NOMO-1 (cell line): Measurements from ENCODE around the gene FBLIM1.

Experiments
- DNase-seq, 2 experiments: peaks; one replicate each; lab custom pipeline; 2025; ENCODE audit not compliant: unreplicated experiment in 2 of 2; lab: John Stamatoyannopoulos, UW

Gene FBLIM1

DNA sequence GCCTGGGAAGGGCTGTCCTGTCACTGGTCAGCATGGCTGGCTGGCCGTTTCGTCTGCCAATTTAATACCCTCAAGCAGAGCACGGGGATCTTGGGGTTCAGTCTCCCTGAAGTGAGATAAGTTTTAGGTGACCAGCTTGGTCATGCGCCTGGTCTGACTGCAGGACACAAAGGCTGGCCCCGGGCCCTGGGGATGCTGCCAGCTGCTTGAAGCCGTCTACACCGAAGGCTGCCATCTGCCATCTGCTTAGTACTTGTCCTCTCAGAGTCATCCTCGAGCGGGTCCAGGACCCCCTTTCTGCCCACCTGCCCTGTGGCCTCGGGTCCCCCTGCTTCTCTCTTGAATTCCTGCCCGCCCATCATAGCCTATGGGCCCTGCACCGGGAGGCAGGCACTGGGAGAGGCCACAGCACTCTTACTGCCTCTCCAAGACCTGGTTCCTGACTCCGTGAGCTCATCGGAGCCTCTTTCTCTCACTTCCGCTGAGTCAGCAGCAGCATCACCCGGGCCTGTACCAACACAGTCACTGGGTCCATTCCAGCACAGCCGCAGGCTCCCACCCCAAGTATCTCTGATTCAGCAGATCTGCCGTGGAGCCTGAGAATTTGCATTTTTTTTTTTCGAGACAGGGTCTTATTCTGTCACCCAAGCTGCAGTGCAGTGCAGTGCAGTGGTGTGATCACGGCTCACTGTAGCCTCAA, 7.0 kb downstream of the FBLIM1 start:
- no peak for DNase-seq

DNA sequence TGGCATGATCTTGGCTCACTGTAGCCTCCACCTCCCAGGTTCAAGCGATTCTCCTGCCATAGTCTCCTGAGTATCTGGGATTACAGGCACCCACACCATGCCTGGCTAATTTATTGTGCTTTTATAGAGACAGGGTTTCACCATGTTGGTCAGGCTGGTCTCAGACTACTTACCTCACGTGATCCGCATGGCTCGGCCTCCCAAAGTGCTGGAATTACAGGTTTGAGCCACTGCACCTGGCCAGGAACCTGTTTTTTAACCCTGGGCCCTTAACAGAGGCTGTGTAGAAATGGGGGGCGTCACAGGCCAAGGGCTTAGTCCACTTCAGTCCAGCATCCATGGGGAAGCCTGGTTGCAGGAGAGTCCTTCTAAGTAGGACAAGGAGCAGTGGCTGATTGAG, 9.3 kb downstream of the FBLIM1 start:
- no peak for DNase-seq

DNA sequence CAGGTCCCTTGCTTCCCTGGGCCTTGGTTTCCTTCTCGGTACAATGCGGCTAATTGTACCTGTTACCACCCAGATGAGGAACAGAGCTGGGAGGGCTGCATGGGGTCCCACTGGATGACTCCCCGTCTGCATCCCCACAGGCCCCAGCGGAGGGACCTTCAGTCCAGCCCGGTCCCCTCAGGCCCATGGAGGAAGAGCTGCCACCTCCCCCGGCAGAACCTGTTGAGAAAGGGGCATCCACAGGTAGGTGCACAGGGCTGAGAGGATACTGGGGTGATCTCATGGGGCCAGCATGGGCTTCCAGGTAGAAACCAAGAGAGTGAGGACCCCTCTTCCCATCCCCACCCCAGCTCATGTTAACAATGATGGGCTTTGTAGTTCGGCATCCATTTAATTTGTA, 9.8 kb downstream of the FBLIM1 start:
- no peak for DNase-seq

DNA sequence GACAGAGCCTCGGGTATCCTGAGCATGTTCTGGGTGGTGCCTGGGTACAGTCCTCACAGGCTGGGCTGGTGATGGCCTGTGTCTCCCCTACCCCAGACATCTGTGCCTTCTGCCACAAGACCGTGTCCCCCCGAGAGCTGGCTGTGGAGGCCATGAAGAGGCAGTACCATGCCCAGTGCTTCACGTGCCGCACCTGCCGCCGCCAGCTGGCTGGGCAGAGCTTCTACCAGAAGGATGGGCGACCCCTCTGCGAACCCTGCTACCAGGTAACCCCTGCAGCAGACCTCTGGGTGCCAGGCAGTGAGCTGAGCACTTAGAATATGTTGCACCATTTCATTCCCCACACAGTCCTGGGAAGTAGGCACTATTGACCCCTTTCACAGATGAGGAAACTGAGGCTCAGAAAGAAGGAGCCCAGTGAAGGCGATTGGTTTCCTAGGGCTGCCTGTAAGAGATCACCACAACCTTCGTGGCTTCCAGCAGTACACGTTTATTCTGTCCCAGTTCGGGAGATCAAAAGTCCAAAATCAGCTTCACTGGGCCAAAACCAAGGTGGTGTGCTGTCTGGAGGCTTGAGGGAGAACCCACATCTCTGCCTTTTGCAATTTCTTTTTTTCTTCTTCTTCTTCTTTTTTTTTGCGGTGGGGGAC, 11.8 kb downstream of the FBLIM1 start:
- no peak for DNase-seq

DNA sequence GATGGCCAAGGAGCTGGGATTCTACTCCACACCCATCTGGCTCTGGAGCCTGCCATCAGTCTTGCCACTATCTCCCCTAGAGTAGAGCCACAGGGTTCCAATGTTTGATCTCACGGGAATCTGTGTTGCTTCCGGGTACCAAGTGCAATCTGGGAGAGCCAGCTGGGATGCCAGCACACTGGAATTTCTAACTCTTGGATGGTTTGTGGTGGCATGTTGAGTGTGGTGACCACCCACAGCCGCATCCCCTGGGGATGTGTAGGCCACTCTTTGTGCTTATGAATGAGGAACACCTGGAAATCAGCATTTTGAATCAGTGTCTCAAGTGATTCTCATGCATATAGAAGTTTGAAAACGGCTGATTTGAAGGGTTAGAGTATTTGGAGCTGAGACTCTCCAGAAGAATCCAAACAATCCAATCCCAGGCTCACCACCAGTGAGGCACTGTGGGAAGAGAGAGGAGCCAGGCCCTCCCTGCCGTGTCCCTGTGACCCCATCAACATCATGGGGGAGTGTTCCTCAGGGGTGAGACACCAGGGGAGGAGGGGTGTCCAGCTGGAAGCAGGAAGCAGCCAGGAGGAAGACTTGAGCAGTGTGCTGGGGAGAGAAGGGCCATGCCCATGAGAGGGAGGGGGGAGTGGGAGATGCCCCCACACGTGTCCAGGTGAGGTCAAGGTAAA, 13.4 kb downstream of the FBLIM1 start:
- no peak for DNase-seq

DNA sequence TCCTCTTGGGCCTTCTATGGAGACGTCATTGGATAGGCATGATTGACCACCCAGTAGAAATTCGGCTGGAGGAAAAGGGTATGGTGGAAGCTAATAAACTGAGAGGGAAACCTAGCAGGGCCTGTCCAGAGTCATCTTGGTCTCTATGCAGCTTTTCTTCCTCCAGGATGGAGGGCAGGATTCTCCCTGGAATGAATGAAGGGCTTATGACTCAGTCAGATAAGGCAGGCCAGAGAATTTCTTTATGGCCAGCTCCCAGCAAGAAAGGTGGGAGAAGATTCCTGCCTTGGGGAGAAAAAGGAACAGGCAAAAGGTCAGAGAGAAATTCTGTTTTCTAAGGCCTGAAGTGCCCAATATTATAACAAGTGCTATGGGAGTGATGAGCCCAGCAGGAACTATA, 17.1 kb downstream of the FBLIM1 start:
- no peak for DNase-seq

DNA sequence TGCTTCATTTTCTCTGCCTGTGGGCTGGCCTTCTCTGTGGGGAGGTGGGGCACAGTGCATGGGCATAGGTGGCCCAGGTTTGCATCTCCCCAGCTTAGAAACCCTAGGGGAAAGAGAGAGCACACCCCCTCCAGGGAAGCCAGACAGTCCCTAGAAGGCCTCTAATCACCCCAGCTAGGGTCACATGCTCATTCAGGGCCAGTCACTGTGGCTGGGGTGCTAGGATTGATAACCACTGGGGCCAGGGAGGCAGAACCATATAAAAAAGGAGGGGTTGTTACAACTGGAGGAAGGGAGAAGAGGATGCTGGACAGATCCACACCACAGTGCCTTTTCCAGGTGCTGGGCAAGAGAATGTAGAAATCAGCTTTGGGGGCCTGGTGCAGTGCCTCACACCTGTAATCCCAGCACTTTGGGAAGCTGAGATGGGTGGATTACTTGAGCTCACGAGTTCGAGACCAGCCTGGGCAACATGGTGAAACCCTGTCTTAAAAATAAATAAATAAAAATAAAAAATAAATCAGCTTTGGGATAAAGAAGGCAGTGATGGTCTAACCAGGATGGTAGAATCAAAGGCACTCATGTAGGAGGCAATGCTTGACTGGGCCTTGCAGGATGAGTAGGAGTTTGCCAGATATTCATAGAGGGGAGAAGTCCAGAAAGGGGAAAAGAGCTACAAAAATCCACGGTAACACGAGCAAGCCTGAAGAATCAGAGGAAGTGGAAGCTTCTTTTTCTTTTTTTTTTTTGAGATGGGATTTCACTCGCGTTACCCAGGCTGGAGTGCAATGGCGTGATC, 19.5 kb downstream of the FBLIM1 start:
- no peak for DNase-seq

DNA sequence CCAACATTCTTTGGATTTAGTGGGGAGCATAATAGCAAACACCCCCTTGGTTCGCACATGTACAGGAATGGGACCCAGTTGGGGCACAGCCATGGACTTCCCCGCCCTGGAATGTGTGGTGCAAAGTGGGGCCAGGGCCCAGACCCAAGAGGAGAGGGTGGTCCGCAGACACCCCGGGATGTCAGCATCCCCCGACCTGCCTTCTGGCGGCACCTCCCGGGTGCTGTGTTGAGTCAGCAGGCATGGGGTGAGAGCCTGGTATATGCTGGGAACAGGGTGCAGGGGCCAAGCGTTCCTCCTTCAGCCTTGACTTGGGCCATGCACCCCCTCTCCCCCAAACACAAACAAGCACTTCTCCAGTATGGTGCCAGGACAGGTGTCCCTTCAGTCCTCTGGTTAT, 27.1 kb downstream of the FBLIM1 start:
- DNase-seq, result no peak

DNA sequence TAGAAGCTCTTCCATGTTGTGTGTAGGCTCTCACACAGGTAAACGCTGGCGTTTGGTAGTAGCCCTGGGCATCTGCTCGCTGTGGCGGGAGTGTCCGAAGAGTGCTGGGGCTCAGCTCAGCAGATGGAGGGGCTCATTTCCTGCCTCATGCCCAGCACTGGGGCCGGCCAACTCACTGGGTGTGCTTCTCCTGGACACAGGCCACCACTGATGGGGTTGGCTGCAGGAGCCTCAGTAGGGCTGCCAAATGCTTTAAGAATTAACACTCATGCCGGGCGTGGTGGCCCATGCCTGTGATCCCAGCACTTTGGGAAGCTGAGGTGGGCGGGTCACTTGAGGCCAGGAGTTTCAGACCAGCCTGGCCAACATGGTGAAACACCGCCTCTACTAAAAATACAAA, 28.0 kb downstream of the FBLIM1 start:
- no peak for DNase-seq

DNA sequence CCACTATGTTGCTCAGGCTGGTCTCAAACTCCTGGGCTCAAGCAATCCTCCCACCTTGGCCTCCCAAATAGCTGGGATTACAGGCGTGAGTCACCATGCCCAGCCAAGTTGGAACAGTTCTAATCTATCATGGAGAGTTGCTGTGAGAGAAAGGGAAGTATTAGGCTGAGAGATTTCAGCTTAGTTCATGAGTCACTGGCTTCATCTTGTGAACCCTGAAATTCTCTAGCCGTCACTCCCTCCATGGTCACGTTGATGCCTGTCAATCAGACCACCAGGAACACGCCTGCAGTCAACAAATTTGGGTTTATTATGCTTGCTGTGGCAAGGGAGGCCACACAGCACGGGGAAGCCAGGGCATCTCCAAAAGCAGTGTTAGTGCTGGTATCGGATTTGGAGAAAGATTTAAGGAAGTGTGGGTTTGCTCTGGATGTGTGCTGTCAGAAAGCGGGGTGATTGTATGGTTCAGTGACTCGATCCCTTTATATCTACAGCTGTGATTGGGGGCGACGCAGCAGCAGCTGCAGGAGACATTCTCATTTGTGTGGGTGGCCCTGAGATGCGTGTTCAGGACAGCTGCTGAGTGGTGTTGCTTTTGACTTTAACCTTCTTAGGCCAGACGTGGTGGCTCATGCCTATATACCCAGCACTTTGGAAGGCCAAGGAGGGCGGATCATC, 30.2 kb downstream of the FBLIM1 start:
- DNase-seq, result peak in 1 of 2 experiments; percentile 53

DNA sequence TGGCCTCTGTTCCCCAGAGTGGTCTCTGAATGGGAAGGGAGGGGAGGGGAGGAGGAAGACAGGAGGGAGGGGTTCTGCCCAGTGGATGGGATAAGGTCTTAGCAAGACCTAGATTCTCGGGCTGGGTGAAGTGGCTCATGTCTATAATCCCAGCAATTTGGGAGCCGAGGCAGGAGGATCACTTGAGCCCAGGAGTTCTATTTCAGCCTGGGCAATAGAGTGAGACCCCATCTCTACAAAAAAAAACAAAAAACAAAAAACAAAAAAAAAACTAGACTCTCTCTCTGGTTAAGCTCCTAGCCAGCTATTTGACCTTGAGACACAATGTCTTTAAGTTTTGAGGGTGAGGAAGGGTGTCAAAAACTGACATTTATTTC, 37.5 kb downstream of the FBLIM1 start:
- no peak for DNase-seq

DNA sequence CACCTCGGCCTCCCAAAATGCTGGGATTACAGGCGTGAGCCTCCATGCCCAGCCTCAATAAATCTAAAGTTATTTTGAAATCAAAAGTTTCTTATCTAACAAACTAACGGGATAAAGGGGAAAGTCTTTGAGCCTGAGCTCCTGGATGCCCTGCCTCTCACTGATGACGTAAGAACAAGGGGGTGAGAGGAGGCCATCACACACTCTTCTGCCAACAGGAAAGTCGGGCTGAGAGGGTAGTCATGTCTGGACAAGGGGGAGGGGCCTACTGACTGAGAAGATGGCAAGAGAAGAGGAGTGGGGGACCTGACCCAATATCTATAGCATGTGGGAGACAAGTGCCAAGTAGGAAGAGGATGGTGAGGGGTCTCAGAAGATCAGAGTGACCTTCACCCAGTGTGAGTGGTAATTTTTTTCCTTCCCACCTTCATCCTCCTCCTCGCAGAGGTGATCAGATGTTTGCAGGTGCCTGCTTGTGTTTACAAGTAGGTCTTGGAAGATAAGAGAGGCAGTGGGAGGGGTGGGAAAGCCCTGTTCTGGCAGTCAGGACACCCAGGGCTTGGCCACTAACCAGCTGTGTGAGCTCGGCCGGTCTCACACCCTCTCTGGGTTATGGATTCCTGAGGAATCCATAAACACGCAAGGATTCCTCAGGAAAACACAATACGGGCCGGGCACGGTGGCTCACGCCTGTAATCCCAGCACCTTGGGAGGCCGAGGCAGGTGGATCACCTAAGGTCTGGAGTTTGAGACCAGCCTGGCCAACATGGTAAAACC, 39.2 kb downstream of the FBLIM1 start:
- DNase-seq, result no peak

DNA sequence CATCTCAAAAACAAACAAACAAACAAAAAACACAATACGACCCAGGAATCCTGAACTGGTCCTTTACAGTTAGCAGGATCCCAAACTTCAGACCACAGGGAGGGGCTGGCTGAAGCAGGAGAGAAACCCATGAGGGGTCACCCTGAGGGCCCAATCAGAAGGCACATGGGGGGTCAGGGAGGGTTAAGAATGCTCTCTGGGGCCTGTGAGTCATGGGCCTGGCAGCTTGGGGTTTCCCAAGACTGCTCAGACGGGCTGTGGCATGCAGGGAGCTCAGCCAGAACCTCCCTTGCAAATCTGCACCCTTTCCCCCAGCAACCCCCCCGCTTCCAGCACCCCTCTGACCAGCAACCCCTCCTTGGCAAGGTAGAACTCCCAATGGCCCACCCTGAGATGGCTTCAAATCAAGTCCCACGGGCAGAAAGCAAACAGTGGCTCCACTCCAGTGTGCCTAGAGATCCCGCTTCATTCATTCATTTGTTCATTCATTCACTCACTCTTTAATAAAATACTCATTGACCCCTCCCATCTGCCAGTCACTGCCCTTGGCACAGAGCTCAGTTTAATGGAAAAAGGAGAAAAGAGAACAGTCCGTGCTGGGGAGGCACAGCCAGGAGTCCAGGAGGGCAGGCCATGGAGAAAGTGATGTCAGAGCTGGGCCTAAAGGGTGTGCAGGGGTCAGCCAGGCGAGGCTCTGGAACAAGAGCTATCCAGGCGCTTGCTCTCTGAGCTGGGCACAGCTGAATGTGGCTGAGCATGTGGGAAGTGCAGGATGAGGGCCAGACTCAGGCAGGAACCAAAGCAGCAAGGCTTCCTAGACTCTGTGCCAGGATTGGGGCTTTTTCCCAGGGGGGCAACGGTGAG, 40.6 kb downstream of the FBLIM1 start:
- no peak for DNase-seq

DNA sequence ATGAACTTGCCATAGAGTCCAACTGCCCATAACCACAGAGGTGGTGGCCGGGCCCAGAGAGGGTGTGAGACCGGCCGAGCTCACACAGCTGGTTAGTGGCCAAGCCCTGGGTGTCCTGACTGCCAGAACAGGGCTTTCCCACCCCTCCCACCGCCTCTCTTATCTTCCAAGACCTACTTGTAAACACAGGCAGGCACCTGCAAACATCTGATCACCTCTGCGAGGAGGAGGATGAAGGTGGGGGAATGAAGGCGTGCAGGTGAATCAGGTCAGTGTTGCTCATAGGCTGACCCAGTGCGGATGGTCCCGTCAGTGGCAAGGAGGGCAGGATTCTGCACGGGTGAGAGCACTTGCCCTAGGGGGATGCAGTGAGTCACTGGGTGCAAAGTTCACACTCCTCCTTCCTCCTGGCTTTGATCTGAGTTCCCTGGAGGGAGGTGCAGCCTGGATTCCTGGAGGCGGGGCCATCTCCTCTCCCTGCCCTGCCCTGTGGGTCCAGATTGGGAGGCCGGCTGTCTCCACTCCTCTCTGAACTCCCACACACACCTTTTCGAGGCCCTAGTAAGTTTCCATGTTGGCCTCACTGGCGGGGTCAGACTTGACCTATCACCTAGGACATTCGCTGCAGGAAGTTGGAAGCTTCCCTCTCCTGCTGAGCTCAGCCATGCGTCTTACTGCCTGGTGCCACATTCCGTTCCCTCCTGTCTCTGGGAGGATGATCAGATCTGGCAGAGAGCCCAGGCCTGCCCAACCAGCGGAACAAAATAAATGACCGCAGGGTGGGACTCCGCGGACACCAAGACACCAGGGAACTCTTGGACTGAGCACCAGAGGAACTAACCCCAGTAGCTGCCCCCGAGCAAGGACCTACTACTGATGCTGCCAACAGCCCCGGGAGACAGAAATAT, 41.6 kb downstream of the FBLIM1 start:
- no peak for DNase-seq

DNA sequence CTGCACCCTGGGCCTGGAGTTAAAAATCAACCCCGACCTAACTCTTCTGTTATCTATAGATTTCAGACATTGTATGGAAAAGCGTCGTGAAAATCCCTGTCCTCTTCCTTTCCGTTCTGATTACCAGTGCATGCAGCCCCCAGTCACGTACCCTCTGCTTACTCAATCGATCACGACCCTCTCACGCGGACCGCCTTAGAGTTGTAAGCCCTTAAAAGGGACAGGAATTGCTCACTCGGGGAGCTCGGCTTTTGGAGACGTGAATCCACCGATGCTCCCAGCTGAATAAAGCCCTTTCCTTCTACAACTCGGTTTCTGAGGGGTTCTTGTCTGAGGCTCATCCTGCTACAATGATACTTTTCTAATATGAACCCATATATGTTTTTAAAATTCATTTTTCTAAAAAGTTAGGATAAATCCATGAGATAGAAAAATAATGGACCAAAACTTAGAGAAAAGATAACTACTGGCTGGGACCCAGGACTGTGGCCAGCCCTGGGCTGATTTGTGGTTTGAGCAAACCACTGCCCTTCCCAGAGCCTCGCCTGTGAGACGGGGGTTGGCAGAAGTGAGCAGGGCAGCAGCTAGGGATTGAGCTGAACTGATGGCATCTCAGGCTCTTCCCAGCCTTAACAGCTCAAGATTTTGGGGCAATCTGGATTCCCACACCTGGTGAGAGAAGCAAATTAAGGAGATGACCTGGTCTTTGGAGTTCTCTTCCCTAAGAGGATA, 43.8 kb downstream of the FBLIM1 start:
- DNase-seq, result no peak

DNA sequence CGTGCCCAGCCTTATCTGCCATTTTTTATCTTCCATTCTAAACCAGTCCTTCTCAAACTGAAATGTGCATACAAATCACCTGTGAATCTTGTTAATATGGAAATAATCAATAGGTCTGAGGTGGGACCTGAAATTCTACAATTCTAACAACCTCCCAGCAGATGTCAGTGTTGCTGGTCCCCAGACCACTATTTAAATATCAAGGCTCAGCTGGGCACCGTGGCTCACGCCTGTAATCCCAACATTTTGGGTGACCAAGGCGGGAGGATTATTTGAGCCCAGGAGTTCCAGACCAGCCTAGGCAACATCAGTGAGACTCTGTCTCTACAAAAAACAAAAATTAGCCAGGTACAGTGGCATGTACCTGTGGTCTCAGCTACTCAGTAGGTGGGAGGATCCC, 44.8 kb downstream of the FBLIM1 start:
- peak in 1 of 2 experiments; percentile 19 for DNase-seq

DNA sequence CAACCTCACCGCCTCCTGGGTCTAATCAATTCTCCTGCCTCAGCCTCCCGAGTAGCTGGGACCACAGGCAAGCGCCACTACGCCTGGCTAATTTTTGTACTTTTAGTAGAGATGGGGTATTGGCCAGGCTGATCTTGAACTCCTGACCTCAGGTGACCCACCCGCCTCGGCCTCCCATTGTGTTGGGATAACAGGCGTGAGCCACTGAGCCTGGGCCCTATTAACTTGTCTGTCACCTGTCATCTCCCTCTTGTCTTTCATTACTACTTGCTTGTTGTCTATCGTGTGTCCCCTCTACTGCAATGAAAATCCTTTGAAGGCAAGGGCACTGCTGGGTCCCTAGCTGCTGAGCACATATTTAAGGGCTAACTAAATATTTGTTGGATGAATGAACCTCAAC, 45.5 kb downstream of the FBLIM1 start:
- no peak for DNase-seq
